ENCODE results near the gene KLHL40. TPM values are rescaled to one million over a fixed set of nuclear protein-coding genes. Genes with fewer than 3 reads are reported as not detected.

Gene KLHL40
- polyA plus RNA-seq, 2 of the 4 experiments (the other 2 are of a cell fraction), result not detected

DNA sequence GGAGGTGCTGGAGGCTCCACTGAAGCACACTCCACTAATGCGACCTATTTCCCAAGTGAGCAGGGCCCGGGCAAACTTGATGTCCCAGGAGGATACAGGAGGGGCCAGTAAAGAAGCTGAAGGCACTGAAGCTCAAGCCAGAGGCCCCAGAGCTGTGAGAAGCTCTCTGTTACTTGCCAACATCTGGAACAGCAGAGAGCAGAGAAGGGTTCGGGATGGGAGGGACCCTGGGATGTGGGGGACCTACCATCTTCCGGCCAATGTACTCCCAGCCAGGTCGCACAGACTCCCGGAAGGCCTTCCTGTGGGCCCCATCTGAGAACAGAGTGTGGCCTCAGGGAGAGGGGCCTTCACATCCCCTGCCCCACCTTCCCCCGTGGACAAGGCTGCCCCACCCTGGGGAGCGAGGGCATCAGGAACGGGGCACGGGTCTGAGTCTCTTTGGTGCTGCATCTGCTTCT, 14.2 kb downstream of the KLHL40 start:
- ChIA-PET POLR2A (no interaction called here), CTCF (no interaction called here)
- DNase-seq (ENCODE audit: low read depth in 1 of 2, low spot score in 1 of 2), result no peak
- no peak overlapping the region for H3K4me3 ChIP-seq
- no peak overlapping the region for H3K27ac ChIP-seq
- H3K9me3 ChIP-seq, result no peaks in the 10 kb centered on the region
- FAIRE-seq, result no peak
- no peaks in the 10 kb centered on the region for H3K4me1 ChIP-seq
- TF ChIP-seq FOSB (CRISPR knock-in tag; IDR thresholded peaks at IDR 0.05), result no peak
- no peak for TF ChIP-seq POLR2AphosphoS2 (conservative IDR thresholded peaks at IDR 0.05; ENCODE audit: low read length)
- no peak for TF ChIP-seq RCOR1 (IDR thresholded peaks at IDR 0.05; ENCODE audit: low read depth, low read length)
- TF ChIP-seq RAD21 (conservative IDR thresholded peaks at IDR 0.05 in 1 of 2, IDR thresholded peaks at IDR 0.05 in 1 of 2), result no peak
- TF ChIP-seq MYC (IDR thresholded peaks at IDR 0.05; ENCODE audit: borderline replicate concordance, low read length), result no peak
- H3K4me2 ChIP-seq, result no peak overlapping the region
- no CpG with 5 or more reads among the region's 10 CpGs for WGBS (ENCODE audit: missing lambda C conversion rate)
- ATAC-seq, result no peak

DNA sequence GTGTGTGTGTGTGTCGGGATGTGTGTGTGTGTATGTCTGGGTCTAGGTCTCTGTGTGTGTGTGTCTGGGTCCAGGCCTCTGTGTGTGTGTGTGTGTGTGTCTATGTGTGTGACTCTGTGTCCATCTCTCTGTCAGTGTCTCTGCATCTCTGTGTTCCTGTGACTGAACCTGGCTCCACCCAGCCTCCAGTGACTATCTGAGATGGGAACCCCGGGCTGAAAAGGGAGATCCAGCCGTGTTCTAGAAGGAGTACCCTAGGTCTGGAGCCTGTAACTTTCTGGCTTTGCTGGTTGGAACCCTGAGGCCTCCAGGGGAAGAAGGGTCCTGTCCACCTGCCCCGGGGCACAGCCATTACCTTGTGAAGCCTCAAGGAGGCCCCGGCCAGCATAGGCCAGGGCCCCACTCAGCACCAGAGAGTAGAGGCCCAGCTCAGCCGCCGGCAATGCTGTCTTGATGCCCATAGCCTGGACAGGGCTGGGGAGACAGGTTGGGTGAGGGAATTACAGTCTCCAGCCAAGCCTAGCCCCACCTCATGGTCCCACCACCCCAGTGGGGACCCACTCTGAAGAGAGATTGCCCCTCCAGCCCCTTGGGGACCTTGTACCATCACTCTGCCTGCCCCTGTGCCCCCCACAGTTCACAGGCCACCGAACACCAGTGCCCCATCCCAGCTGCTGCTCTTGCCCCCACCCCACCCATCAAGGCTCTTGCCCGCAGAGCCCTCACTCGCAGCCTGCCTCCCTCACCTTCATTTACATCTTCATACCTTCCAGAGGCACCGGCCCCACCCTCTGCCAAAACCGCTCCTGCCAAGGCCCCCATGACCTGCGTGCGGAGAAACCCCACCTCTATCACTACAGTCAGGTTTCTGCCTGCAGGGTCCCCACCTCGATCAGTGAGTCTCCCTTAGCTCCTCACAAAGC, 15.3 kb downstream of the KLHL40 start:
- FAIRE-seq, result no peak
- 46% methylated on average over 9 of the region's 15 CpGs for WGBS (ENCODE audit: missing lambda C conversion rate)
- peak in 1 of 2 experiments; percentile 33; a peak in 3 of 6 replicates for ATAC-seq

DNA sequence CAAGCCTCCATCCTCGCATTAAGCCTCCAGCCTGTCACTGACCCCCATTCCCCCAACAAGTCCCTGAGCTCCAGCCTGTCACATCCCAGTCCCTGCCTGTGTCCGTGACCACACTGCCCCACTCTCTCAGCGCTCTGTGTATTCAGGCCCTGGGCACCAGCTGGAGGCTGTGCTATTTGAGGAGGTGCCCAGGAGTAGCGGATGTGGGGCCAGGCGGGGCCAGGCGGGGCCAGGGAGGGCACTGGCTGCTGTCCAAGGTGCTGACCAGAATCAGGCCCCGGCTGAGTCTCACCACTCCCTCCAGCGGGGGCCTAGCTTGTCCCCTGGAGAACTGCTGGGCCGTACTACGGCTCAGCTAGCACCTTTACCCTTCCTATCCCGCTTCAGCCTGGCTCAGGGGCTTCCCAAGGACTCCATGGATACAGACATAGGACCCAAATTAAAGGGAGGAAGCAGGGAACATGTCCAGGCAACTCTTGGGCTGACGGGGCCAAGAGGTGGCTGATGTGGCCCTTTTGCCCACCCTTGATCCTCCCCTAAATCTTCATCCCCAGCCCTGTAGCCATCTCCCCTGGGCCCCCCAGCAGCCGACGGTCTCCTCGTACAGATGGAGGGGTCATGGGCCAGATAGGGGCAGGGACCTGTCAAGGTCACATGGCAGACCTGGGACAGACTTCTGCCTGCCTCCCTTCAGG, 16.2 kb downstream of the KLHL40 start:
- CTCF ChIA-PET, result interaction anchor here (1.0 kb wide), 1 partner anchor 10 kb away, joined by 3 read pairs; no protein-coding TSS in a partner anchor
- 83% methylated on average over 7 of the region's 15 CpGs for WGBS (ENCODE audit: missing lambda C conversion rate)
- H3K9me3 ChIP-seq, result no peaks in the 10 kb centered on the region
- POLR2A ChIA-PET, result no interaction called here
- H3K4me3 ChIP-seq, result no peak overlapping the region
- H3K4me2 ChIP-seq, result no peak overlapping the region
- no peaks in the 10 kb centered on the region for H3K4me1 ChIP-seq
- H3K27ac ChIP-seq, result no peak overlapping the region
- TF ChIP-seq CTCF (IDR thresholded peaks at IDR 0.05), result no peak
- no peak for TF ChIP-seq HEYL (CRISPR knock-in tag; IDR thresholded peaks at IDR 0.05)
- TF ChIP-seq REST (IDR thresholded peaks at IDR 0.05), result peak; percentile 92
- TF ChIP-seq, protein P1, sequence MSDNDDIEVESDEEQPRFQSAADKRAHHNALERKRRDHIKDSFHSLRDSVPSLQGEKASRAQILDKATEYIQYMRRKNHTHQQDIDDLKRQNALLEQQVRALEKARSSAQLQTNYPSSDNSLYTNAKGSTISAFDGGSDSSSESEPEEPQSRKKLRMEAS (IDR thresholded peaks at IDR 0.05), result no peak
- TF ChIP-seq EP300 (IDR thresholded peaks at IDR 0.05), result no peak
- no peak for TF ChIP-seq BHLHE40 (IDR thresholded peaks at IDR 0.05; ENCODE audit: low read depth, low read length)
- DNase-seq (ENCODE audit: low read depth in 1 of 2, low spot score in 1 of 2) (peak; percentile 7 to 45), ATAC-seq (peak; percentile 60 to 79; a peak in 5 of 6 replicates), FAIRE-seq (no peak)

More for the DNA sequence above, 15.3 kb downstream of the KLHL40 start:
- no peak for TF ChIP-seq CEBPB (IDR thresholded peaks at IDR 0.05)
- DNase-seq (ENCODE audit: low read depth in 1 of 2, low spot score in 1 of 2), result no peak
- no peaks in the 10 kb centered on the region for H3K4me1 ChIP-seq
- no peaks in the 10 kb centered on the region for H3K9me3 ChIP-seq
- H3K4me3 ChIP-seq, result no peak overlapping the region
- ChIA-PET CTCF (no interaction called here), POLR2A (no interaction called here)
- H3K4me2 ChIP-seq, result no peak overlapping the region
- no peak overlapping the region for H3K27ac ChIP-seq

Measured in A549 (cell line).